NCI-H2196 (cell line): ENCODE measurements around the gene ZNF609.
"Not testable (repeated sequence)": the region's sequence is repeated elsewhere in the genome, so short reads cannot be mapped to it uniquely, and the experiment has no call there.

Experiments
- DNase-seq: peaks from one replicate; lab custom pipeline; 2025; ENCODE audit not compliant: unreplicated experiment; lab: John Stamatoyannopoulos, UW

The ZNF609 gene

DNA sequence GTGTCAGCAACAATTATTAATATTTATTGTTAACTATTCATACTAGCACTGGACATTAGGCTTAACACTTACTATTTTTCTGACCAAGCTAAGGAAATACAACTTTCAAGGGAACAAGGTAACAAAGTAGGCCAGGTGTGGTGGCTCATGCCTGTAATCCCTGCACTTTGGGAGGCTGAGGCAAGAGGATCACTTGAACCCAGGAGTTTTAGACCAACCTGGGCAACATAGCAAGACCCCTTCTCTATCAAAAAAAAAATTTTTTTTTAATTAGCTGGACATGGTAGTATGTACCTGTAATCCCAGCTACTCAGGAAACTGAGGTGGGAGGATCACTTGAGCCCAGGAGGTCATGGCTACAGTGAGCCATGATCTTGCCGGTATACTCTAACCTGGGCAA, 183.3 kb downstream of the ZNF609 start:
- no peak for DNase-seq

DNA sequence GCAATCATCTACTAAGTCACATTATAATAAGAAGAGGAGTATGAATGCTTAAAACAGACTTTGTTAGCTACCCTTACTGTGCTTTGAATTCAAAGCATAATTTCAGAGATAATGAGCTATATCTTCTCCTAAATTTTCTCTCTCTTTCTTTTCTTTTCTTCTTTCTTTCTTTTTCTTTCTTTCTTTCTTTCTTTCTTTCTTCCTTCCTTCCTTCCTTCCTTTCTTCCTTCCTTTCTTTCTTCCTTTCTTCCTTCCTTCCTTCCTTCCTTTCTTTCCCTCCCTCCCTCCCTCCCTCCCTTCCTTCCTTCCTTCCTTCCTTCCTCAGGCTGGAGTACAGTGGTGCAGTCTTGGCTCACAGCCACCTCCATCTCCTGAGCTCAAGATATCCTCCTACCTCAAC, 184.4 kb downstream of the ZNF609 start:
- not testable (repeated sequence) for DNase-seq

DNA sequence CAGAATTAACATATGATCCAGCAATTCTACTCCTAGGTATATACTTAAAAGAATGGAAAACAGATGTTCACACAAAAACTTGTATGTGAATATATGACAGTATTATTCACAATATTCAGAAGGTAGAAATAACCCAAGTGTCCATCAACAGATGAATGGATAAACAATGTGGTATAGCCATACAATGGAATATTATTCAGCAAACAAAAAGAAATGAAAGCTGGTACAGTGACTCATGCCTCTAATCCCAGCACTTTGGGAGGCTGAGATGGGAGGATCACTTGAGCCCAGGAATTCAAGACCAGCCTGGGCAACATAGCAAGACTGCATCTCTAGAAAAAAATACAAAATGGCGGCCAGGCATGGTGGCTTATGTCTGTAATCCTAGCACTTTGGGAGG, 185.6 kb downstream of the ZNF609 start:
- no peak for DNase-seq

DNA sequence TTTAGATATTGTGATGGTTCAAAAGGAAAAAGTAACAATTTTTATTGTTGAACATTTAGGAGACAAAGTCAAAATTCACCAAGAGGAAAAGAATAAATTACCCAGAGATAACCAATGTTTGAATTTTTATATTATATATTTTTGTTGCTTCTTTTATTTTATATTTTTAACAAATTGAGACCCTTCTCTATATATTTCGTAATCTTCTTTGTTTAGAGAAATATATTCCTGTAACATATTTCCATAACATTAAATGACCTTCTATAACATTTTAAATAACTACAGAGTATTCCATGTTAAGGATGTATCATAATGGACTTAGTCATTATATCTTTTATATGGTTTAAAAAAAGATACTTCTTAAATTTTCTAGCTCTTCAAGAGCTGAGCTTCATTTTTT, 187.0 kb downstream of the ZNF609 start:
- no peak for DNase-seq

DNA sequence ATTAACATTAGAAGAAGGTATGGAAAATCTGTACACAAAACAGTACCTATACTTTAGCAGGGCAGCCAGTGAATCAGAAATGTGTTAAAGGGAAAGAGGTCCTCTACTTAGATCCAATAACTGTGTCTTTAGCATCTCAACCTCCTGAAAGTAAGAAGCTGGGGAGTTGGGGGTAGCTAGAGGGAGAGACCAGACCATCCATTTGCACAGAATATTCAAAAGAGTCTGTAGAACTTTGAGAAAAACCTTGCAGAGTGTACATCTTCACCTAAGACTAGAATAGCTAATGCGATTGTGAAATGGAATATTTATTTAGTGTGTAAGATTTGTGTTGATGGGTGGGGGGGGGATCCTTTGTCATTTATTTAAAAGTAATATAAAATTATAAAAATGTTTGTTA, 190.2 kb downstream of the ZNF609 start:
- DNase-seq = no peak

DNA sequence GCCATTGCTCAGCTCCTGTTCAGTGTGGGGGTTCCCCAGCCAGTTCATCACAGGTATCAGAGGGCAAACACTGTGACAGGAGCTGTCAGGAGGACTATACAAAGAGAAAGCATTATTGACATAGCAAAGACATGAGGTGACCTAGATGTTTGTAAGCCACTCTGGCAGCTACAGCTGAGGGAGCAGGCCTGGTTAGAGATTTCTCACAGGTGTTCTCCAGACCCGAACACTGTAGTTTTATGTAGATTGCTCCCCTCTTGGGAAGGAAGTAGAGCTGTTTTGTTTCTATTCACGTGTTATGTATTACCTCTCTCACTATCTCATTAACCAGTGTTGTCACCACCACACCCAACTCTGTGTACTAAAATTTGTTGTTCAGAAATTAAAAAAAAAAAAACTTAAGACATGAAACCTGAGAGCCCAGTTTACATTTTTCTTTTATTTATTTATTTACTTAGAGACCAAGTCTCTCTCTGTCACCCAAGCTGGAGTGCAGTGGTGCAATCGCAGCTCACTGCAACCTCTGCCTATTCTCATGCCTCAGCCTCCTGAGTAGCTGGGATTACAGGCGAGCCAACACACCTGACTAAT, 191.3 kb downstream of the ZNF609 start:
- DNase-seq = no peak

DNA sequence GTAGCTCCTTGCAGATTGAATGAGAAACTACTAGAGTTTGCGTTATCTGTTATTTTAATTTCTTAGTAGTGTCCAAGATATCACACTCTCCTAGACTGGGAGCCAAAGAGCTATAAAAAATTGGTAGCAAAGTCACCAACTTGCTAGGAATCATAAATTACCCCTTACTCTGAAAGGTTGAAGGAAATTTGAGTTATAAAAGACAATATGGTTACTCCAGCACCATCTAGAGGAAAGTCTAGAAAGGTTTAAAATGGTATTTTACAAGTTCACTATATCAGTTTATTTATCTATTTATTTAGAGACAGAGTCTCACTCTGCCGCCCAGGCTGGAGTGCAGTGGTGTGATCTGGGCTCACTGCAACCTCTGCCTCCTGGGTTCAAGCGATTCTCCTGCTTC, 193.4 kb downstream of the ZNF609 start:
- no peak for DNase-seq

DNA sequence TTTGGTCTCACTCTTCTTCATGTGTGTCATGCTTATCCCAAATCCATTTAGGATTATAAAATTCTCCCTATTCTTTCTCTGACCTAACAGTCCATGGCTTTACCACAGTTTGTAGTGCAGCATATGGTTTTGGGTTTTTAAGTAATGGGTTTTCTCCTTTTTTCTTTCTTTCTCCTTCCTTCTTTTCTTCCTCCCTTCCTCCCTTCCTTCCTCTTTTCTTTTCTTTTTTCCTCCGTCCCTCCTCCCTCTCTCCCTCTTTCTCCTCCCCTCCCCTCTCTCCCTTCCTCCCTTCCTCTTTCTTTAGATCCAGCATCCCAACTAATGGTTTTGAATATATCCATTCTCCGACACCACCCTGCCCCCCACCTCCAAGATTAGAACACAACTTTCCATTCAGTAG, 196.1 kb downstream of the ZNF609 start:
- no peak for DNase-seq

DNA sequence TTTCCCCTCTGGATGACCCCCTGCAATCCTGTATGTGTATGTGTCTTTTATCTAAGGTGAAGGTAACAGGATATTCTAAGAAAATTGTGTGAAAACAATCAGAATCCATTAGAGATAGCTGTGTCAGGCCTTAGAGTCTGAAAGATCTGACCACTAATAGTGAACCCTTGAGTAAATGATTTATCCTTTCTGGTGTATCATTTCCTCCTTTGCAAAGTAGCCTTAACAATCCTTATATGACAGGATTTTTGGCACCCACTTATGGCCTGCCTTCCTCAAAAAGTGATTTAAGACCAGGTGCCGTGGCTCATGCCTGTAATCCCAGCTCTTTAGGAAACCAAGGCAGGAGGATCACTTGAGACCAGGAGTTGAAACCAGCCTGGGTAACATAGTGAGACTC, 204.8 kb downstream of the ZNF609 start:
- DNase-seq = no peak

DNA sequence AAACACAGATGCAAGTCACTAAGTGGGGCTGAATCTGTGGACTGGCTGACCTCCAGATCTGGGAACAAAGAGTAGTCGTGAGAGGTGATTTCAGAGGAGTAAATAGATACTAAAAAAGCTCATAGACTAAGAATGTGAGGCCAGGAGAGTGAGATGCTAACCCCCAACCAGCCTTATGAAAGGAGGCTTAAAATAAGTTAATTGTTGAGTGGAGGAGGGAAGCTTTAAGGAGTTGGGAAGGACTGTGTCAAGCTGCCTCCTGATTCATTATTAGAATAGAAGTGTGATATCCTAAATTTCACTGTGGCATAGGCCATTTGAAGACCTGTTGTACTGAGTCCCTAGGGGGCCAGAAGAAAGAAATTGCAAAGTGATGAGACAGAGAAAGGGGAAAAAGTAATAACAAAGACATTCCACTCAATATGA, 207.4 kb downstream of the ZNF609 start:
- DNase-seq = no peak

DNA sequence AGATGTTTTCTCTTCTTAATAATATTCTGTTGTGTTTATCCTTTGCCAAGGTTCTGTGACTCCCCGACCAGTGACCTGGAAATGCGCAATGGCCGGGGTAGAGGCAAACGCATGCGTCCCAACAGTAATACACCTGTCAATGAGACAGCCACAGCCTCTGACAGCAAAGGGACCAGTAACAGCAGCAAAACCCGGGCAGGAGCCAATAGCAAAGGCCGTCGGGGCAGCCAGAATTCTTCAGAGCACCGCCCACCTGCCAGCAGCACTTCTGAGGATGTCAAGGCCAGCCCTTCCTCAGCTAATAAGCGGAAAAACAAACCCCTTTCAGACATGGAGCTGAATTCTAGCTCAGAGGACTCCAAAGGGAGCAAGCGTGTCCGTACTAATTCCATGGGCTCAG, 213.5 kb downstream of the ZNF609 start:
- no peak for DNase-seq

DNA sequence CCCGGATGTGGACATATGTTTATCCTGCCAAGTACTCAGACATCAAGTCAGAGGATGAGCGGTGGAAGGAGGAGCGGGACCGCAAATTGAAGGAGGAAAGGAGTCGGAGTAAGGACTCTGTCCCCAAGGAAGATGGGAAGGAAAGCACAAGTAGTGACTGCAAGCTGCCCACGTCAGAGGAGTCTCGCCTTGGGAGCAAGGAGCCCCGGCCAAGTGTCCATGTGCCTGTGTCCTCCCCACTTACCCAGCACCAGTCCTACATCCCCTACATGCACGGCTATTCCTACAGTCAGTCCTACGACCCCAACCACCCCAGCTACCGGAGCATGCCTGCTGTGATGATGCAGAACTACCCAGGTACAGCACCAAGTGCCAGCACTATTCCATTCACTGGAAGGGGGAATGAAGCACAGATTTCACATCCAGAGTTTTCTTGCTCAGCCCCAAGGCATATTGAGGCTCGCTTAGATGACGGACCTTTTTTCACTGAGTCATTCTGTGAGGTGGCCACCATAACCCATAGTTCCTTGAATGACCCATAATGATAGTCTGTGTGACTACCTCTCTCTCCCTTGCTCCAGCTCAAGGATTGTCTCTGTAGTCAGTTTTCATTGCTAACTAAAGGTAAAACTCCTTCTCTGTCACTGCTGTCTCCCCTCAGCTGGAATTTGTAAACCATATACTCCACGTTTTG, 217.9 kb downstream of the ZNF609 start:
- DNase-seq = no peak

DNA sequence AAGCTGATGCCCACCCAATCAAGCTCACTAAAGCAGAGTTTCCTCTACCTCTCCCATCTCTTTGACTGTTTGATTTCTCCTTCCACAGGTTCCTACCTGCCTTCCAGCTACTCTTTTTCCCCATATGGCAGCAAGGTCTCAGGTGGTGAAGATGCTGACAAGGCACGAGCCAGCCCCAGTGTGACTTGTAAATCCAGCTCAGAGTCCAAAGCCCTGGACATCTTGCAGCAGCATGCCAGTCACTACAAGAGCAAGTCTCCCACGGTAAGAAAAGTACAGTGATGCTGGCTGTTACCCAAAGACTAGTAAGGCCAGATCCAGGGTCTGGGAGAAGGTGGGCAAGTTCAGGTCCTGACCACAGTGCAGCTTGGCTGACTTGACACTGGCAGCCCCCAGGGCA, 219.7 kb downstream of the ZNF609 start:
- DNase-seq = no peak

DNA sequence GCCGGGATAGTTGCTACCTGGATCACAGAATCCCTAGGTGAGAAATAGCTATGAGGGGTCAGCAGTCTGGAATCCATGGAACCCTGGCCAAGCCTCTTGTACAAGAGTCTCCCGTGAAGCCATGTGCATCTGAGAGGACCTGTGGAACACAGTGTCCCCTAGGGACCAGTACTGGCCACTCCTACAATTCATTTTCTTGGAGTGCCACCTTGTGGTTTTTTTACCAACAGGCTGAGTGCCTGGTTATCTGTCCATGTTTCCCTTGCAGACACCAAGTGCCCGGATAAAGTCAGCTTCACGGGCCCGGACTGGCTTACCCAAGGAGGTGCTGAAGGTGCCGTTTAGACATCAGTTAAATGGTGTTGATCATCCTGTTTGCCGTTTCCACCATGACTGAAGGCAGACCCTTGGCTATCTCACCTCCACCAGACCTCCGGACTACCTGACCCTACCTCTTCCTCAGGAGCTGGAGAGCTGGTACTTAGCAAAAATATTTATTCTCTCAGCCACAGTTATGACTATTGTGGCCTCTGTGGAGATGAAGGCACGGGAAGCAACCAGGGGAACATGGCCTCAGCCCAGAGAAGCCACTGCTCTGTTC, 221.1 kb downstream of the ZNF609 start:
- DNase-seq = peak; percentile 58

DNA sequence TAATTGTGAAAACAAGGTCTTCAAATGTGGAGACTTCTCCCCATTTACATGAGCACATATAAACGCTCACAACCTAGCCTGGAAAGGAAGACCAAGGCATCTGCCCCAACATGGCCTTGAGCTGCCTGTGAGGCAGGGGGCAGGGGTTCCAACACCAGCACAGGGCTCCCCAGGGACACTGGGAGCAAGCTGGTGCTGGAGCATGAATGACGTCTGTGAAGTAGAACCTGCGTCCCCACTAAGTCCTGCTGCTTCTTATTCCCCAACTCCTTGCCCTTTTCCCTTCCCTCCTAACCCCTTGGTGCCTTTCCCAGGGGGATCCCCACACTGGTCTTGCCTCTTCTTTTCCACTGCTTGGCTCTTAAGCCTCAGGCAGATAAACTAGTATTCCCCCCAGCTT, 221.9 kb downstream of the ZNF609 start:
- DNase-seq = no peak

DNA sequence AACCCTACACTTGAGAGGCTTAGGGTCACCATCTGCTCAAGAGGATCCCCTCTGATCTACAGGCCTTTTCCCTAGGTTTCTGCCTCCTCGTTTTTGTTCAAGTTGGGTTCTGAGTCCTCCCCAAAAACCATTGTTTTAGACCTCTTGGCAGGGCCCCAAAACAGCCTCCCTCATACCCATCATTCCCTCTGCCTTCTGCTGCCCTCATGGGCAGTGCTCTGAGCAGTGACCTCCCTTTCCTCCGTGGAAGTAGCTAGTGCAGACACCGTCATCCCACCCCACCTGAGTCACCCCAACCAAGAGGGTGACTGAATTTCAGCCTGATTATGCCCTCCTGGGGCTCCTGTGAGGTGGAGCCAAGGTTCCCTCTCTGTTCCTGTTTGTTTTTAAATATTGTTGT, 223.0 kb downstream of the ZNF609 start:
- DNase-seq = no peak

DNA sequence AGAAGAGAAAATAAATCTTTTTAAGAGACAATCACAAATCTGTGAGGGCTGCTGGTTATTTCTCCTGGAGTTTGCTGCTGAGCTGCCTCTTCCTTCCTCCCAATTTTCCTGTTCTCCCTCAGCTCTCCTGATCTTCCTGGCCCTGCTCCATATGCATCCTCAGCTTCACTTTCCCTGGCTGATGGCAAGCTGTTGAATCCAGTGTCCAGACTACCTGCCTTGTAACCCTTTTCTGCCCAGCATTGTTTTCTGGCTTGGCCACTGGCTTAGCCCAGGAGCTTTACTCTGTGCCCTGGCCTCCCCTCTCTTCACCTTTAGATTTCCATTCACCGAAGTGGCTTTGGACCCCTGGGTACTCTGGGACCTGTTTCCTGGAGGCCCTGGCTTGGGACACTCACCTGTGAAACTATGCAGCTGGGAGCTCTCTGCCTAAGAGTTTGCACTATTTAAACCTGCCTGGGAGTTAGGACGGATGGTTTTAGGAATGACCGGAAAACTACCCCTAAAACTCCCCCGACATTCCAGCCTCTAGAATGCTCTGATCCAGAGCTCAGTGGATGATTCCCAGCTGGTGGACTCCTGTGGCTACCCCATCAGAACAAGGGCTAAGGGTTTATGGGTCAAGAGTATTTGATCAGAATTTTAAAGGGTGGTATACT, 225.0 kb downstream of the ZNF609 start:
- DNase-seq = no peak

DNA sequence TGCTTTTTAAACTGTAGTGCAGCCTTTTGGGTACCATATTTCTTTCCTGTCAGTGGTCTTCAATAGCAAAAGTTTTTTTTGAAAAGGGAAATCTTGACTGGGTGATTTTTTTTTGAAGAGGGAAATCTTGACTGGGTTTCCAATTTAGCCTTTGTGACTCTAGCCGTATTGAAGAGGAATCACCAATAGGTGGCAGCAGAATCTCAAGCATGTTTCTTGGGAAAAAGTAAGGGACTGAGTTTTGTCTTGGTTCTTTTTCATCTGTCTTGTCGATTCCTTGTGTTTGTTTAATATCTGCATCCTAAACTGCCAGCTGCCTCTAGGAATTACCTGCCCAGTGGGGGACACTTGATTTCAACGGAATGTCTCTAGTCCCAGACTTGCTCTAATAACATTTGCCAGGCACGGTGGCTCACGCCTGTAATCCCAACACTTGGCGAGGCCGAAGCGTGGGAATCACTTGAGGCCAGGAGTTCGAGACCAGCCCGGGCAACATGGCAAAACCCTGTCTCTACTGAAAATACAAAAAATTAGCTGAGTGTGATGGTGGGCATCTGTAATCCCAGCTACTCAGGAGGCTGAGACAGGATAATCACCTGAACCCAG, 225.9 kb downstream of the ZNF609 start:
- DNase-seq = peak; percentile 36

DNA sequence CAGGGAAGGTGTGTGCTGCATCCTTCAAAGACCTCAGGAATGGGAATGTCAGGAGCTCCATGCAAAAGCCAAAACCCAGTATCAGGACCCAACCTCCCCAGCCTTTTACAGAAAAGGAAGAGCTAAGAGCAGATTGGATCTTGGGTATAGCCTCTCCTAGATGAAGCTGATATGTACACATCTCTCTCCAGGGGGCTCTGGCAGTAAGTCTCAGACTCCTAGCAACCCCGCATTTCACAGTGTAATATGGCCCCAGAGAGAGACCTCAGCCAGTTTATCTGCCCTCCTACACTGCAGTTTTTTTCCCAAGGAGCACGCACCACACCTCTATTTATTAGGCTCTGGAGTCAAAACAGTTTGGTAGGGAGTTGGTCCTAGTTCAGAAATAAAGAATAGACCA, 226.8 kb downstream of the ZNF609 start:
- no peak for DNase-seq

DNA sequence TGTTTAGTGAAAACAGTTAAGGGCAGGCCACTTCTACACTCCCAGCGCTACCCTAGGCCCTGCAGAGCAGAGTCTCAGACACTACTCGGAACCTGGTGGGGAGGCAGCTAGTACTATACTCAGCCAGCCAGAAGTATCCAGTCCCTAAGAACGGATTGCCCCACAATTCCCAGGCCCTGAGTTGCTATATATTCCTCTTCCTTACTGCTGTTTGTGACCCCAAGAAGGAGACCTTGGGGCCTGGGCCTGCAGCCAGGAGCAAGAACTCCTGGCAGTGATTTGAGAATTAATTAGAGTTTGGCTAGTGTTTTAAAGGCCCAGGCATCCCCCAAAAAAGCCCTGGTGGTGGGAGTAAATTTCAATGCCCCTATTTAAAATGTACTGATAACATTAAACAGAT, 227.3 kb downstream of the ZNF609 start:
- no peak for DNase-seq

DNA sequence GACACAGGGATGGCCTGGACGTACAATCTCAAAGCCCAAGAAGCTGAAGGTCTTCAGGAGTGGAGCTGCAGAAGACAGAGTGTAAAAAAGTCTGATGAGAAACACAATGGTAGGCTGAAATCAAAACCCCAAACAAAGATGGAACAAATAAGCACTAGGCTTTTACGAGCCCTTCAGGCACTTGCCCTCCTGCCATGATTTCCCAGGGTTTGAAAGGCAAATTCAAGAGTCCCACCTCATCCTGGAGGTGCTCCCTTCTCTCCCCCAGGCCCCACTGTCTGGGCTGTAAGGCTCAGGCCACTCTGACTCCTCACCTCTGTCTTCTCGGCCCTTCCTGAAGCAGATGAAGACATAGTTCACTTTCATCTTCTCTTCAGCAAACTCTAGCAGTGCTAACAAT, 228.4 kb downstream of the ZNF609 start:
- DNase-seq = no peak

DNA sequence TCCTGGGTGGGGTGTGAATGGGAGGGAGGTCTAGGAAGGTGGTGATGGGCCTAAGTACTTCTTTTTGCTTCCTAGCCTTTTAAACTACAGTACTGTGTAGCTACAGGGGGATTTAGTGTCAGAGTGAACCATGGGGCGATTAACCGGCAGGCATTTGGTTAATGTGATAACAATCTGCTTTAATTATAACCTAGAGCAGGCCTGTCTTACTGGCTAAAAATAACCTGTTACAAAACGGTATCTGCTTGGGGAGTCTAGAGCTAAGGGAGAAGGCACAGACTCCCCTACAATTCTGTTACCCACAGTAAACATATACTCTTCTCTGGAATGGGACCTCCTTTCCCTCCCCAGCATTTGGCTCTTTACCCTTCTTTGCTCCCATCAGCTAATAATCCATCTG, 229.6 kb downstream of the ZNF609 start:
- DNase-seq = no peak
